C4-2B (cell line): ENCODE results near the gene CR1L.

Source experiments
- ZFX ChIP-seq: fragments of 450-650 bp; IDR thresholded peaks from 2 replicates; pipeline ENCODE4 v1.6.1; 2017
- TF ChIP-seq, protein P1 (sequence below): fragments of 450-650 bp; conservative IDR thresholded peaks from 2 replicates; pipeline ENCODE4 v1.5.1; 2017; ENCODE audit warnings: mild to moderate bottlenecking

DNA sequence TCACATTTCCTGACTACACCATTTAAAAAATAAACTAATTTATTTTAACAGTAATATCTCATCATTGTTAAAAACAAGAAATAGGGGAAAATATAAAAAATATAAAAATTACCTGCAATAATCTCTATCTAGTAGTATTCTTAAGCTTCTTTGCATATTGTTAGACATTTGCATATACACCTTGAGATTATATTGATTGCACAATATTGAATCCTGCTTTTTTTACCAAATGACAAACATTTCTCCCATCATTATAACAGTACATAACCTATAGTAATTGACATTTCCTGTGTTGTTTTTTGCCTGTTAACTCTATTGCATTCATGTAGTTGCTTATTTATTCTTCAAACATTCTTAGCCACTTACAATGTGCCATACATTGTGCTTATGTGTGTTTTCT is 11.7 kb upstream of the CR1L start:
- TF ChIP-seq, protein P1, sequence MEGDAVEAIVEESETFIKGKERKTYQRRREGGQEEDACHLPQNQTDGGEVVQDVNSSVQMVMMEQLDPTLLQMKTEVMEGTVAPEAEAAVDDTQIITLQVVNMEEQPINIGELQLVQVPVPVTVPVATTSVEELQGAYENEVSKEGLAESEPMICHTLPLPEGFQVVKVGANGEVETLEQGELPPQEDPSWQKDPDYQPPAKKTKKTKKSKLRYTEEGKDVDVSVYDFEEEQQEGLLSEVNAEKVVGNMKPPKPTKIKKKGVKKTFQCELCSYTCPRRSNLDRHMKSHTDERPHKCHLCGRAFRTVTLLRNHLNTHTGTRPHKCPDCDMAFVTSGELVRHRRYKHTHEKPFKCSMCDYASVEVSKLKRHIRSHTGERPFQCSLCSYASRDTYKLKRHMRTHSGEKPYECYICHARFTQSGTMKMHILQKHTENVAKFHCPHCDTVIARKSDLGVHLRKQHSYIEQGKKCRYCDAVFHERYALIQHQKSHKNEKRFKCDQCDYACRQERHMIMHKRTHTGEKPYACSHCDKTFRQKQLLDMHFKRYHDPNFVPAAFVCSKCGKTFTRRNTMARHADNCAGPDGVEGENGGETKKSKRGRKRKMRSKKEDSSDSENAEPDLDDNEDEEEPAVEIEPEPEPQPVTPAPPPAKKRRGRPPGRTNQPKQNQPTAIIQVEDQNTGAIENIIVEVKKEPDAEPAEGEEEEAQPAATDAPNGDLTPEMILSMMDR: no peak
- TF ChIP-seq ZFX: no peak
